Measurements from ENCODE around the gene NECTIN1. TPM values are rescaled to one million over a fixed set of nuclear protein-coding genes. Genes with fewer than 3 reads are reported as not detected.
"Not testable (repeated sequence)": the region's sequence is repeated elsewhere in the genome, so short reads cannot be mapped to it uniquely, and the experiment has no call there.

Gene NECTIN1
- total and polyA plus RNA-seq, 7 experiments from 2014 or later = 0.30 to 4.2 (median 2.1) TPM

GRCh38 chr11:119599864-119600541 lies 129.0 kb downstream of the NECTIN1 start:
- Mint-ChIP-seq H3K9me3 (no peaks in the 10 kb centered on the region), H3K36me3 (no peaks in the 10 kb centered on the region), H3K27ac (no peak overlapping the region), H3K27me3 (peaks cover 4 to 23% (median 13%) of the 10 kb centered on the region in 5 donors), H3K4me1 (peaks cover 0 to 2% (median 0%) of the 10 kb centered on the region in 7 donors), H3K4me3 (no peak overlapping the region)
- CTCF ChIA-PET = no interaction called here
- POLR2A ChIA-PET = no interaction called here
- Histone ChIP-seq H3K4me1 (ENCODE audit: control insufficient read depth in 2 of 2, insufficient read depth in 2 of 2, low read length in 2 of 2) (no peaks in the 10 kb centered on the region), H3K9me3 (ENCODE audit: control insufficient read depth in 2 of 3, low read length in 3 of 3) (no peaks in the 10 kb centered on the region), H3K36me3 (ENCODE audit: control insufficient read depth in 2 of 3, insufficient read depth in 3 of 3, low read length in 3 of 3) (no peaks in the 10 kb centered on the region), H3K27ac (ENCODE audit: low read depth, low read length) (no peak overlapping the region), H3K27me3 (ENCODE audit: control insufficient read depth in 2 of 2, insufficient read depth in 2 of 2, low read length in 2 of 2) (no peaks in the 10 kb centered on the region), H3K4me3 (ENCODE audit: low read length) (no peak overlapping the region)
- no peak for ATAC-seq
- DNase-seq = no peak
- intact Hi-C loops (cut with micrococcal nuclease) = no loop called here

DNA sequence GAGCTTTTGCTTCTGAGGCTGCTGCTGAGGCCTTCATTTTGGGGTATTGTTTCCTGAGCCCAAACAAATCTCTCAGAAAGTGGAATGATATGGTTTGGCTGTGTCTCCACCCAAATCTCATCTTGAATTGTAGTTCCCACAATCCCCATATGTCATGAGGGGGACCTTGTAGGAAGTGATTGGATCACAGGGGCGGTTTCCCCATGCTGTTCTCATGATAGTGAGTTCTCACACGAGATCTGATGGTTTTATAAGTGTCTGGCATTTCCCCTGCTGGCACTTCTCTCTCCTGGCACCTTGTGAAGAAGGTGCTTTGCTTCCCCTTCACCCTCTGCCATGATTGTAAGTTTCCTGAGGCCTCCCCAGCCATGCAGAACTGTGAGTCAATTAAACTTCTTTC lies 133.1 kb downstream of the NECTIN1 start:
- H3K9me3 ChIP-seq (ENCODE audit: control insufficient read depth in 2 of 3, low read length in 3 of 3); POLR2A ChIA-PET; H3K4me3 ChIP-seq (ENCODE audit: low read length); H3K27me3 ChIP-seq (ENCODE audit: control insufficient read depth in 2 of 2, insufficient read depth in 2 of 2, low read length in 2 of 2); H3K27ac Mint-ChIP-seq; intact Hi-C loops (cut with micrococcal nuclease); ATAC-seq; H3K4me1 Mint-ChIP-seq; DNase-seq; CTCF ChIA-PET; H3K27ac ChIP-seq (ENCODE audit: low read depth, low read length); H3K36me3 ChIP-seq (ENCODE audit: control insufficient read depth in 2 of 3, insufficient read depth in 3 of 3, low read length in 3 of 3); H3K4me1 ChIP-seq (ENCODE audit: control insufficient read depth in 2 of 2, insufficient read depth in 2 of 2, low read length in 2 of 2); H3K36me3 Mint-ChIP-seq; H3K4me3 Mint-ChIP-seq: not testable (repeated sequence)
- H3K9me3 Mint-ChIP-seq = peaks cover 0 to 25% (median 2%) of the 10 kb centered on the region in 11 donors
- peaks cover 0 to 21% (median 12%) of the 10 kb centered on the region in 5 donors for H3K27me3 Mint-ChIP-seq

DNA sequence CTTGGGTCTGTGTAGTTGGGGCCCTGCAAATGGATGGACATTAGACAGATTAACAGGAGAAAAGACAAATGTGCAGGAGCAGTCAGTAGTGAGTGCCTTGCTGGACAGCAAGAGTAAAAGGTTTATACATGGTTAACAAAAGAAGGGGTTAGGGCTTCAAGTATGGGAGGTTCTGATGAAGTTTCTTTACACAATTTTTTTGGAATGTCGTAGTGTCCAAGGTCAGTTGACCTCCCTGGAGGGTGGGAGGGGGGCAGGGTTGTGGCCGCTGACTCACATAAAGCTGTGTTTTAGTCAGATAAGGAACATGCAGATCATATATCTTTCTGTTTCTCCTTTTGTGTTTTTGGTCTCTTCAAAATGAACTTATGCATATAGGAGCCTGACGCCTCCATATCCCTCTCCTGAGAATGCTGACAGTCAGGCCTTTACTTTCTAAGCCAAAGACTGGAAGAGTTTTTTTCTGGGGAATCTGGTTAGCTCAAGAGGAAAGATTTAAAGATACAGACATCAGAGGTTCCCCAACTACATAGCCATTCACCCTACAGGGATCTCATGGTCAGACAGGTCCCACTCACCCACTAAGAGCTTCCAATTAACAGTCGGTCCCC lies 134.3 kb downstream of the NECTIN1 start:
- CTCF ChIA-PET = no interaction called here
- POLR2A ChIA-PET = no interaction called here
- intact Hi-C loops (cut with micrococcal nuclease) = no loop called here

GRCh38 chr11:119593346-119593745 lies 135.7 kb downstream of the NECTIN1 start:
- H3K9me3 Mint-ChIP-seq = peaks cover 0 to 25% (median 2%) of the 10 kb centered on the region in 11 donors
- no peak for ATAC-seq
- Histone ChIP-seq H3K27me3 (ENCODE audit: control insufficient read depth in 2 of 2, insufficient read depth in 2 of 2, low read length in 2 of 2) (no peaks in the 10 kb centered on the region), H3K27ac (ENCODE audit: low read depth, low read length) (no peak overlapping the region), H3K4me3 (ENCODE audit: low read length) (no peak overlapping the region), H3K4me1 (ENCODE audit: control insufficient read depth in 2 of 2, insufficient read depth in 2 of 2, low read length in 2 of 2) (no peaks in the 10 kb centered on the region), H3K36me3 (ENCODE audit: control insufficient read depth in 2 of 3, insufficient read depth in 3 of 3, low read length in 3 of 3) (no peaks in the 10 kb centered on the region), H3K9me3 (ENCODE audit: control insufficient read depth in 2 of 3, low read length in 3 of 3) (peaks cover 0 to 3% (median 0%) of the 10 kb centered on the region in 3 experiments)
- H3K27me3 Mint-ChIP-seq = peaks cover 0 to 21% (median 12%) of the 10 kb centered on the region in 5 donors
- intact Hi-C loops (cut with micrococcal nuclease) = no loop called here
- no peak for DNase-seq
- H3K4me3 Mint-ChIP-seq = no peak overlapping the region
- no peaks in the 10 kb centered on the region for H3K36me3 Mint-ChIP-seq
- ChIA-PET CTCF (no interaction called here), POLR2A (no interaction called here)
- no peak overlapping the region for H3K27ac Mint-ChIP-seq
- peaks cover 0 to 4% (median 0%) of the 10 kb centered on the region in 7 donors for H3K4me1 Mint-ChIP-seq

More for the DNA sequence above, 134.3 kb downstream of the NECTIN1 start:
- Histone ChIP-seq H3K9me3 (ENCODE audit: control insufficient read depth in 2 of 3, low read length in 3 of 3) (peaks cover 0 to 3% (median 0%) of the 10 kb centered on the region in 3 experiments), H3K4me1 (ENCODE audit: control insufficient read depth in 2 of 2, insufficient read depth in 2 of 2, low read length in 2 of 2) (no peaks in the 10 kb centered on the region), H3K4me3 (ENCODE audit: low read length) (no peak overlapping the region), H3K27ac (ENCODE audit: low read depth, low read length) (no peak overlapping the region), H3K27me3 (ENCODE audit: control insufficient read depth in 2 of 2, insufficient read depth in 2 of 2, low read length in 2 of 2) (no peaks in the 10 kb centered on the region), H3K36me3 (ENCODE audit: control insufficient read depth in 2 of 3, insufficient read depth in 3 of 3, low read length in 3 of 3) (no peaks in the 10 kb centered on the region)
- ATAC-seq (peak; percentile 60), DNase-seq (no peak)
- Mint-ChIP-seq H3K27ac (no peak overlapping the region), H3K4me1 (peaks cover 0 to 4% (median 0%) of the 10 kb centered on the region in 7 donors), H3K36me3 (no peaks in the 10 kb centered on the region), H3K4me3 (no peak overlapping the region), H3K27me3 (peaks cover 0 to 21% (median 12%) of the 10 kb centered on the region in 5 donors), H3K9me3 (peaks cover 0 to 25% (median 2%) of the 10 kb centered on the region in 11 donors)

- H3K27me3 Mint-ChIP-seq = peaks cover 7 to 21% (median 14%) of the 10 kb centered on the region in 5 donors
- no peak for DNase-seq
- Histone ChIP-seq H3K36me3 (ENCODE audit: control insufficient read depth in 2 of 3, insufficient read depth in 3 of 3, low read length in 3 of 3) (no peaks in the 10 kb centered on the region), H3K9me3 (ENCODE audit: control insufficient read depth in 2 of 3, low read length in 3 of 3) (peaks cover 0 to 3% (median 0%) of the 10 kb centered on the region in 3 experiments), H3K4me3 (ENCODE audit: low read length) (no peak overlapping the region), H3K27me3 (ENCODE audit: control insufficient read depth in 2 of 2, insufficient read depth in 2 of 2, low read length in 2 of 2) (no peaks in the 10 kb centered on the region), H3K27ac (ENCODE audit: low read depth, low read length) (no peak overlapping the region), H3K4me1 (ENCODE audit: control insufficient read depth in 2 of 2, insufficient read depth in 2 of 2, low read length in 2 of 2) (no peaks in the 10 kb centered on the region)
- ATAC-seq = no peak
- peaks cover 0 to 1% (median 0%) of the 10 kb centered on the region in 7 donors for H3K4me1 Mint-ChIP-seq
- intact Hi-C loops (cut with micrococcal nuclease) = no loop called here
- ChIA-PET CTCF (no interaction called here), POLR2A (no interaction called here)
- H3K9me3 Mint-ChIP-seq = peaks cover 0 to 25% (median 2%) of the 10 kb centered on the region in 11 donors
- H3K27ac Mint-ChIP-seq = no peak overlapping the region
- H3K36me3 Mint-ChIP-seq = no peaks in the 10 kb centered on the region
- H3K4me3 Mint-ChIP-seq = no peak overlapping the region
Measured at GRCh38 chr11:119592642-119593041, 136.4 kb downstream of the NECTIN1 start.

DNA sequence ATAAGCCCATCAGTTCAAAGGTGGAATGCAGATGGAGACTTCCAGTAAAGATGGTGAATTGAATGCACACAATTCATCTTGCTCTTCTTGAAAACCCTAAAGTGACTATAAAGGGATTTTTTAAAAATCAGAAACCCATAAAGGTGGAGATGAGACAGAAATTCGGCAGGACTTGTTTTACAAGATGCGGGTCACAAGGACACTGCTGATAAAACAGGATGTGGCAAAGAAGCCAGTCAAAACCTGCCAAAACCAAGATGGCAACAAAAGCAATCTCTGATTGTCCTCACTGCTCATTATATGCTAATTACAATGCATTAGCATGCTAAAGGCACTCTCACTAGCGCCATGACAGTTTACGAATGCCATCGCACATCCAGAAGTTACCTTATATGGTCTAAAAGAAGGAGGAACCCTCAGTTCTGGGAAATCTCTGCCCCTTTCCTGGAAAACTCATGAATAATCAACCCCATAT lies 137.1 kb downstream of the NECTIN1 start:
- H3K27ac ChIP-seq (ENCODE audit: low read depth, low read length) = no peak overlapping the region
- DNase-seq = no peak
- ChIA-PET CTCF (no interaction called here), POLR2A (no interaction called here)
- peaks cover 0 to 1% (median 0%) of the 10 kb centered on the region in 7 donors for H3K4me1 Mint-ChIP-seq
- H3K27ac Mint-ChIP-seq = no peak overlapping the region
- intact Hi-C loops (cut with micrococcal nuclease) = no loop called here
- H3K9me3 ChIP-seq (ENCODE audit: control insufficient read depth in 2 of 3, low read length in 3 of 3) = peaks cover 0 to 3% (median 0%) of the 10 kb centered on the region in 3 experiments
- ATAC-seq = no peak
- no peaks in the 10 kb centered on the region for H3K27me3 ChIP-seq (ENCODE audit: control insufficient read depth in 2 of 2, insufficient read depth in 2 of 2, low read length in 2 of 2)
- no peaks in the 10 kb centered on the region for H3K36me3 ChIP-seq (ENCODE audit: control insufficient read depth in 2 of 3, insufficient read depth in 3 of 3, low read length in 3 of 3)
- peaks cover 0 to 25% (median 2%) of the 10 kb centered on the region in 11 donors for H3K9me3 Mint-ChIP-seq
- peaks cover 11 to 23% (median 17%) of the 10 kb centered on the region in 5 donors for H3K27me3 Mint-ChIP-seq
- no peaks in the 10 kb centered on the region for H3K36me3 Mint-ChIP-seq
- H3K4me3 ChIP-seq (ENCODE audit: low read length) = no peak overlapping the region
- no peaks in the 10 kb centered on the region for H3K4me1 ChIP-seq (ENCODE audit: control insufficient read depth in 2 of 2, insufficient read depth in 2 of 2, low read length in 2 of 2)
- no peak overlapping the region for H3K4me3 Mint-ChIP-seq

Measured in naive thymus-derived CD4-positive, alpha-beta T cell (primary cell).